K562 (cell line): ENCODE data around the gene ADORA1. TPM values are rescaled to one million over a fixed set of nuclear protein-coding genes. Genes with fewer than 3 reads are reported as not detected.

Experiments
- EGR1 ChIP-seq: fragments of 450-650 bp; conservative IDR thresholded peaks from 2 replicates; pipeline ENCODE4 v1.6.1; 2017; ENCODE audit warnings: mild to moderate bottlenecking
- IRF2 ChIP-seq: sonication (generic); formaldehyde crosslinking; IDR thresholded peaks from 2 replicates; pipeline ENCODE4 v1.8.1; 2022; ENCODE audit warnings: mild to moderate bottlenecking, missing genetic modification reagents
- RAD21 ChIP-seq, 2 experiments: fragments of 250-450 bp in 1 of 2; fragments of 450-650 bp in 1 of 2; sonication (Bioruptor Pico) in 1 of 2; formaldehyde crosslinking in 1 of 2; IDR thresholded peaks in 1 of 2; conservative IDR thresholded peaks in 1 of 2; 2 replicates each; pipeline versions ENCODE4 v1.4.0 to v1.8.0; 2020 to 2022; ENCODE audit warnings: mild to moderate bottlenecking in 2 of 2, moderate library complexity in 1 of 2
- RFX1 ChIP-seq: fragments of 450-650 bp; IDR thresholded peaks from 2 replicates; pipeline ENCODE4 v1.6.1; 2016; ENCODE audit warnings: mild to moderate bottlenecking, moderate library complexity
- STAG1 ChIP-seq: sonication (generic); formaldehyde crosslinking; IDR thresholded peaks from 2 replicates; pipeline ENCODE4 v1.5.0; 2020; ENCODE audit warnings: missing genetic modification reagents, borderline replicate concordance
- TGIF2 ChIP-seq: sonication (generic); formaldehyde crosslinking; IDR thresholded peaks from 2 replicates; pipeline ENCODE4 v1.8.1; 2022; ENCODE audit warnings: mild to moderate bottlenecking, missing genetic modification reagents, moderate library complexity
- TRIM25 ChIP-seq: fragments of 450-650 bp; IDR thresholded peaks from 2 replicates; pipeline ENCODE4 v1.7.0; 2016; ENCODE audit warnings: borderline replicate concordance
- VEZF1 ChIP-seq: fragments of 200-800 bp; sonication (Bioruptor generic); IDR thresholded peaks from 2 replicates; pipeline ENCODE4 v1.6.1; 2017; ENCODE audit warnings: missing genetic modification characterization, missing compliant biosample characterization
- YY1 ChIP-seq, 3 experiments: IDR thresholded peaks; 2 replicates each; pipeline ENCODE4 v1.6.1; 2011; ENCODE audit warnings: low read length in 2 of 3, mild to moderate bottlenecking in 2 of 3, moderate library complexity in 2 of 3, borderline replicate concordance in 1 of 3, control low read depth in 1 of 3, low read depth in 1 of 3; ENCODE audit not compliant: insufficient read depth in 3 of 3, insufficient replicate concordance in 2 of 3, control insufficient read depth in 1 of 3, insufficient read length in 1 of 3; ENCODE audit errors: extremely low read depth in 1 of 3
- ZNF239 ChIP-seq: fragments of 250-450 bp; sonication (Bioruptor Pico); IDR thresholded peaks from 2 replicates; pipeline ENCODE4 v1.4.0; 2020; ENCODE audit warnings: mild to moderate bottlenecking
- polyA plus RNA-seq, 8 experiments: library from polyadenylated mRNA; depleted of rRNA in 4 of 8; stranded (reverse) in 5 of 8; unstranded in 3 of 8; fragments of >200 nt; fragmentation: Nextera tagmentation in 2 of 8; fragmentation: Illumina TruSeq in 1 of 8; extraction: Ambion mirVana in 2 of 8; extraction: Trizol in 1 of 8; gene quantifications; 2 replicates each; pipeline versions ENCODE4 v1.2.1 to v1.2.3, GENCODE V29; 2011 to 2014; ENCODE audit warnings: inconsistent platforms in 1 of 8, missing spikeins in 1 of 8
- total RNA-seq, 7 experiments: library from RNA; depleted of rRNA in 6 of 7; stranded (reverse); fragments of >200 nt in 6 of 7; fragmentation: Illumina TruSeq in 2 of 7; extraction: Trizol in 2 of 7; gene quantifications; 2 replicates each; pipeline versions ENCODE4 v1.2.1 to v1.2.3, GENCODE V29; 2011 to 2021; ENCODE audit warnings: low replicate concordance in 1 of 7
- TF ChIP-seq, protein P1 (sequence below), 2 experiments: fragments of 450-650 bp; formaldehyde crosslinking in 1 of 2; IDR thresholded peaks; 2 replicates each; pipeline versions ENCODE4 v1.4.0 to v1.6.1; 2014 to 2020; ENCODE audit warnings: mild to moderate bottlenecking in 2 of 2, borderline replicate concordance in 1 of 2, low read depth in 1 of 2
- TF ChIP-seq, protein P2 (sequence below): sonication (generic); formaldehyde crosslinking; IDR thresholded peaks from 2 replicates; pipeline ENCODE4 v1.8.0; 2022; ENCODE audit warnings: mild to moderate bottlenecking, missing genetic modification reagents

The ADORA1 gene
- total and polyA plus RNA-seq, 9 of the 15 experiments (the other 6 are each of a cell fraction or from before 2014, with no cell fraction given), result not detected

- TF ChIP-seq, protein P1, sequence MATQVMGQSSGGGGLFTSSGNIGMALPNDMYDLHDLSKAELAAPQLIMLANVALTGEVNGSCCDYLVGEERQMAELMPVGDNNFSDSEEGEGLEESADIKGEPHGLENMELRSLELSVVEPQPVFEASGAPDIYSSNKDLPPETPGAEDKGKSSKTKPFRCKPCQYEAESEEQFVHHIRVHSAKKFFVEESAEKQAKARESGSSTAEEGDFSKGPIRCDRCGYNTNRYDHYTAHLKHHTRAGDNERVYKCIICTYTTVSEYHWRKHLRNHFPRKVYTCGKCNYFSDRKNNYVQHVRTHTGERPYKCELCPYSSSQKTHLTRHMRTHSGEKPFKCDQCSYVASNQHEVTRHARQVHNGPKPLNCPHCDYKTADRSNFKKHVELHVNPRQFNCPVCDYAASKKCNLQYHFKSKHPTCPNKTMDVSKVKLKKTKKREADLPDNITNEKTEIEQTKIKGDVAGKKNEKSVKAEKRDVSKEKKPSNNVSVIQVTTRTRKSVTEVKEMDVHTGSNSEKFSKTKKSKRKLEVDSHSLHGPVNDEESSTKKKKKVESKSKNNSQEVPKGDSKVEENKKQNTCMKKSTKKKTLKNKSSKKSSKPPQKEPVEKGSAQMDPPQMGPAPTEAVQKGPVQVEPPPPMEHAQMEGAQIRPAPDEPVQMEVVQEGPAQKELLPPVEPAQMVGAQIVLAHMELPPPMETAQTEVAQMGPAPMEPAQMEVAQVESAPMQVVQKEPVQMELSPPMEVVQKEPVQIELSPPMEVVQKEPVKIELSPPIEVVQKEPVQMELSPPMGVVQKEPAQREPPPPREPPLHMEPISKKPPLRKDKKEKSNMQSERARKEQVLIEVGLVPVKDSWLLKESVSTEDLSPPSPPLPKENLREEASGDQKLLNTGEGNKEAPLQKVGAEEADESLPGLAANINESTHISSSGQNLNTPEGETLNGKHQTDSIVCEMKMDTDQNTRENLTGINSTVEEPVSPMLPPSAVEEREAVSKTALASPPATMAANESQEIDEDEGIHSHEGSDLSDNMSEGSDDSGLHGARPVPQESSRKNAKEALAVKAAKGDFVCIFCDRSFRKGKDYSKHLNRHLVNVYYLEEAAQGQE (IDR thresholded peaks at IDR 0.05; ENCODE audit: borderline replicate concordance), result peak; percentile 81
- TF ChIP-seq, protein P1 (CRISPR knock-in tag; IDR thresholded peaks at IDR 0.05; ENCODE audit: low read depth), result no peak
- TF ChIP-seq ZNF239 (CRISPR knock-in tag) (no peak), VEZF1 (peak; percentile 60), YY1 (IDR thresholded peaks at IDR 0.05; ENCODE audit: borderline replicate concordance in 1 of 3, control insufficient read depth in 1 of 3, extremely low read depth in 1 of 3, insufficient read depth in 3 of 3, insufficient read length in 1 of 3, insufficient replicate concordance in 2 of 3, low read depth in 1 of 3, low read length in 2 of 3) (peak in 2 of 3 experiments; percentile 22 to 42), TRIM25 (no peak), IRF2 (CRISPR knock-in tag) (no peak), RAD21 (CRISPR knock-in tag; conservative IDR thresholded peaks at IDR 0.05 in 1 of 2, IDR thresholded peaks at IDR 0.05 in 1 of 2) (peak; percentile 94 to 96), RFX1 (no peak), EGR1 (peak; percentile 96), STAG1 (CRISPR knock-in tag) (peak; percentile 62; the same call in 1 of the 2 replicates), TGIF2 (CRISPR knock-in tag) (no peak)
- TF ChIP-seq, protein P2, sequence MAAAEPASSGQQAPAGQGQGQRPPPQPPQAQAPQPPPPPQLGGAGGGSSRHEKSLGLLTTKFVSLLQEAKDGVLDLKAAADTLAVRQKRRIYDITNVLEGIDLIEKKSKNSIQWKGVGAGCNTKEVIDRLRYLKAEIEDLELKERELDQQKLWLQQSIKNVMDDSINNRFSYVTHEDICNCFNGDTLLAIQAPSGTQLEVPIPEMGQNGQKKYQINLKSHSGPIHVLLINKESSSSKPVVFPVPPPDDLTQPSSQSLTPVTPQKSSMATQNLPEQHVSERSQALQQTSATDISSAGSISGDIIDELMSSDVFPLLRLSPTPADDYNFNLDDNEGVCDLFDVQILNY (CRISPR knock-in tag), result no peak
These were observed 9.6 kb upstream of the ADORA1 start (continued) for GRCh38 chr1:203117611-203118575.
